Peyer's patch (tissue), 4 donors: ENCODE data around the gene PTPN14.

Experiments used
- POLR2A ChIP-seq, 2 donors: fragments of 450-650 bp; IDR thresholded peaks; one replicate each; pipeline ENCODE4 v1.5.1; 2017; ENCODE audit warnings: antibody characterized with exemption in 2 of 2, mild to moderate bottlenecking in 2 of 2, moderate library complexity in 2 of 2
- TF ChIP-seq, protein P1 (sequence below), 6 experiments: fragments of 450-650 bp in 4 of 6; fragments of 200-600 bp in 2 of 6; sonication (generic) in 1 of 6; IDR thresholded peaks; one replicate each; pipeline ENCODE4 v1.5.1; 2017 to 2019; ENCODE audit warnings: antibody characterized with exemption in 6 of 6, mild to moderate bottlenecking in 3 of 6, moderate library complexity in 1 of 6

DNA sequence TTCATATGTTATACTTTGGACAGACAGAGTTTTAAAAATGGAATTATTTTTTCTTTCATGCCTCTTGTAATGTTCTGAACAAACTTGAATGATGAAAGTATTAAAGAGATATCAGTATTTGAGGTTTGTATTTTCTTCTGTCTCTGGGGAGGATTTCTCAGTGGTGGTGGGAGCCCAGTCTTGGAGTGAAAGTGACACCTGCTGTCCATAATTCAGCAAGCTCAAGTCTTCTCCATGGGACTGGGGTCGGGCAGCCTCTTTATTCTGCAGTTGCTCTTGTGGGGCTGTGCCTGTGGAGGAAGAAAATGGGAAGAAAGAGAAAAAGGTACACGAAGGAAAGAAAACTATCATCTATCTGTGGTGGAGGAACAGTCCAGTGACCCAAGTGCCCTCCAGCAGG is 214.4 kb downstream of the PTPN14 start:
- TF ChIP-seq, protein P1, sequence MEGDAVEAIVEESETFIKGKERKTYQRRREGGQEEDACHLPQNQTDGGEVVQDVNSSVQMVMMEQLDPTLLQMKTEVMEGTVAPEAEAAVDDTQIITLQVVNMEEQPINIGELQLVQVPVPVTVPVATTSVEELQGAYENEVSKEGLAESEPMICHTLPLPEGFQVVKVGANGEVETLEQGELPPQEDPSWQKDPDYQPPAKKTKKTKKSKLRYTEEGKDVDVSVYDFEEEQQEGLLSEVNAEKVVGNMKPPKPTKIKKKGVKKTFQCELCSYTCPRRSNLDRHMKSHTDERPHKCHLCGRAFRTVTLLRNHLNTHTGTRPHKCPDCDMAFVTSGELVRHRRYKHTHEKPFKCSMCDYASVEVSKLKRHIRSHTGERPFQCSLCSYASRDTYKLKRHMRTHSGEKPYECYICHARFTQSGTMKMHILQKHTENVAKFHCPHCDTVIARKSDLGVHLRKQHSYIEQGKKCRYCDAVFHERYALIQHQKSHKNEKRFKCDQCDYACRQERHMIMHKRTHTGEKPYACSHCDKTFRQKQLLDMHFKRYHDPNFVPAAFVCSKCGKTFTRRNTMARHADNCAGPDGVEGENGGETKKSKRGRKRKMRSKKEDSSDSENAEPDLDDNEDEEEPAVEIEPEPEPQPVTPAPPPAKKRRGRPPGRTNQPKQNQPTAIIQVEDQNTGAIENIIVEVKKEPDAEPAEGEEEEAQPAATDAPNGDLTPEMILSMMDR (IDR thresholded peaks at IDR 0.05) = no peak
- TF ChIP-seq POLR2A (IDR thresholded peaks at IDR 0.05) = no peak
